A549 treated with ZK216348 at 1 μM for 4 hours (cell line): ENCODE results near the gene SLC9A5. TPM values are rescaled to one million over a fixed set of nuclear protein-coding genes. Genes with fewer than 3 reads are reported as not detected.

ENCODE experiments used
- total RNA-seq: library from RNA; stranded (reverse); fragments of 200-300 nt; extraction: Qiagen RNA extraction; gene quantifications from 5 replicates; pipeline ENCODE4 v1.2.3, GENCODE V29; 2022; ENCODE audit warnings: low read depth

The SLC9A5 gene, protein sequence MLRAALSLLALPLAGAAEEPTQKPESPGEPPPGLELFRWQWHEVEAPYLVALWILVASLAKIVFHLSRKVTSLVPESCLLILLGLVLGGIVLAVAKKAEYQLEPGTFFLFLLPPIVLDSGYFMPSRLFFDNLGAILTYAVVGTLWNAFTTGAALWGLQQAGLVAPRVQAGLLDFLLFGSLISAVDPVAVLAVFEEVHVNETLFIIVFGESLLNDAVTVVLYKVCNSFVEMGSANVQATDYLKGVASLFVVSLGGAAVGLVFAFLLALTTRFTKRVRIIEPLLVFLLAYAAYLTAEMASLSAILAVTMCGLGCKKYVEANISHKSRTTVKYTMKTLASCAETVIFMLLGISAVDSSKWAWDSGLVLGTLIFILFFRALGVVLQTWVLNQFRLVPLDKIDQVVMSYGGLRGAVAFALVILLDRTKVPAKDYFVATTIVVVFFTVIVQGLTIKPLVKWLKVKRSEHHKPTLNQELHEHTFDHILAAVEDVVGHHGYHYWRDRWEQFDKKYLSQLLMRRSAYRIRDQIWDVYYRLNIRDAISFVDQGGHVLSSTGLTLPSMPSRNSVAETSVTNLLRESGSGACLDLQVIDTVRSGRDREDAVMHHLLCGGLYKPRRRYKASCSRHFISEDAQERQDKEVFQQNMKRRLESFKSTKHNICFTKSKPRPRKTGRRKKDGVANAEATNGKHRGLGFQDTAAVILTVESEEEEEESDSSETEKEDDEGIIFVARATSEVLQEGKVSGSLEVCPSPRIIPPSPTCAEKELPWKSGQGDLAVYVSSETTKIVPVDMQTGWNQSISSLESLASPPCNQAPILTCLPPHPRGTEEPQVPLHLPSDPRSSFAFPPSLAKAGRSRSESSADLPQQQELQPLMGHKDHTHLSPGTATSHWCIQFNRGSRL
- 1.0 to 2.1 TPM (median 1.6 TPM) in 5 replicates for total RNA-seq

GRCh38 chr16:67248401-67249177, at the start of gene SLC9A5:
Gene SLC9A5 (plus strand): TSS chr16:67248979. CDS start chr16:67249015, 36 bp downstream.

GRCh38 chr16:67199011-67199807, 49.6 kb upstream of the SLC9A5 start, which contains the start of gene ELMO3:
Gene ELMO3 (plus strand): TSS chr16:67199131. CDS start chr16:67199327, 196 bp downstream.

DNA sequence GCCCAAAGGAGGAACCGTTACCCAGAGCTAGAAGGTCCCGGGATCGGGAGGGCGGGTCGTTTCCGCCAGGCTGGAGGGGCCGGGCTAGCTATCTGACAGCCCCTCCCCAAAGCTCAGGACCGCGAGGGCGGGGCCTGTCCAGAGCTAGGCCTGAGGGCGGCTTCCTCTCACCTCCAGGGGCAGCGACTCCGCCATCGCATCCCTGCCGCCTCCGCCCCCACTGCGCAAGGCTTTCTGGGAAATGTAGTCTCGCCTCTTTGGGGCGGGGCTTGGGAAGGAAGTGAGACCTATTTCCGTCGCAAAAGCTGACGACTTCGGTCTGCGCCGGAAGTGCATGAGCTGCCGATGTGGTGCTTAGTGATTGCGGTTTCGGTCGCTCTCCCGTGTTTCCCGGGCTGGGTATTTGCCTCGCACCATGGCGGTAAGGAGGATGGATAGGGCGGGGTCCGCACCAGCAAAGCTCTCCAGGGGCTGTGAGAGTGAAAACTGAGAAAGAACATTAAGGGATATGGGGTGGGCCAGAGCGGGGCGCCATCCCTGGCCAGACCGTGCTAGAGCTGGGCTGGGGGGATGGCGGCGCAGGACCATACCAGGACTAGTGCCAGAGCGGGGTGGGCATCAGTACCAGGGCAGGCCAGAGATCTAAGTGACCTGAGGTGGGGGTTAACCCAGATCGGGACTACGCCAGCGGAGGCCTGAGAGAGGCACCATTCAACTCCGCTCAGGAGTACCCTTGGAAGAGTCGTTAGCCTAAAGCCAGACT, 21.8 kb upstream of the SLC9A5 start, which contains the start of gene TMEM208:
TMEM208 (plus strand) TSS at position 327 of the 763 bp plus-strand sequence; CDS start at position 416, 89 bp downstream.

DNA sequence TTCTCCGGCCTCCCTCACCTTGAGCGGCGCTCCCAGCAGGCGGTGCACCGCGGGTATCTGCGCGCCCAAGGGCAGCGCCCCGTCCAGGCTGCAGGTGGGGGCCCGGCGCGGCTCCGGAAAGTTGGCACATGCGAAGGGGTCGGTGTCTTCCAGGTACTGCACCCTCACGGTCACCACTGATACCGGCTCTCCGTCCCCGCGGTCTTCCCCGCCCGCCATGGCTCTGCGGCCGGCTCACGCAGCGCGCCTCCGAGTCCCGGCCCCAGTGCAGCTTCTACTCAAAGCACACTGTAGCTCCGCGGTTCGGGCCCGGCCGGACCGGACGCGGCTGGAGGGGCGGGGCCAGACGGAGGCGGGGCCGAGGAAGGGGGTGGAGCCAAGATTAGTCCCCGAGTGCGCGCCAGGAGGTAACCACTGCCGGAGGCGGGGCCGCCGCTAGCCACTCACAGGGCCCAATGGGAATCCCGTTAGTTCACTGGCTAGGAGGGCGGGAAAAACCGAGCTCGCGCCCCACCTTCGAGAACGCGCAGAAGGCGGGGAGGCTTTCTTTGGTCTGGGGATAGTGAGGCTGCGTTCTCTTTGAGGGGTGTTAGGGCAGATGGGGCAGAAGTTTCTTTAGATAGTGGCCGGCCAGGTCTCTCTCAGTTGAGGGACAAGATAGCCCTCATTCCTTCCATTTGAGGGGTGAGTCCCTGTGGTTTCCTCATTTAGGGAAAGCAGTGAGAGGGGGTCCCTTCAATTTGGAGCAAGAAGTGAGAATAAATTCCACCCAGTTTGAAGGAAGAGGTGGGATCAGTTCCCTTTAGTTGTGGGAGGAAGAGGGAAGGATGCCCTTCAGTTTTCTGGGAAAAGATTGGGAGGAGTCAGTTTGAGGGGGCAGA, 1.3 kb upstream of the SLC9A5 start, which contains the start of gene FHOD1:
FHOD1 (minus strand) TSS at position 290 of the 881 bp plus-strand sequence; CDS start at position 219, 71 bp downstream.

GRCh38 chr16:67279296-67280089, 30.7 kb downstream of the SLC9A5 start, which contains the start of gene PLEKHG4:
Gene PLEKHG4 (plus strand): TSS chr16:67279532. CDS start chr16:67280045, 513 bp downstream.

Other genes starting within 250 kb of the SLC9A5 start
- 43.7 to 61.8 TPM (median 54.2 TPM) in 5 replicates for gene CBFB, start 219.8 kb upstream of the SLC9A5 start, total RNA-seq
- gene PHAF1, start 139.0 kb upstream of the SLC9A5 start, total RNA-seq, result 22.9 to 28.3 TPM (median 25.1 TPM) in 5 replicates
- gene B3GNT9, start 98.0 kb upstream of the SLC9A5 start, total RNA-seq, result 6.2 to 10.8 TPM (median 8.8 TPM) in 5 replicates
- gene TRADD, start 89.1 kb upstream of the SLC9A5 start, total RNA-seq, result 8.5 to 23.1 TPM (median 20.9 TPM) in 5 replicates
- 4.4 to 12.7 TPM (median 9.8 TPM) in 5 replicates for gene FBXL8, start 89.0 kb upstream of the SLC9A5 start, total RNA-seq
- gene HSF4, start 84.2 kb upstream of the SLC9A5 start, total RNA-seq, result 10.2 to 23.3 TPM (median 14.8 TPM) in 5 replicates
- gene NOL3, start 78.4 kb upstream of the SLC9A5 start, total RNA-seq, result 54.6 to 75.8 TPM (median 68.3 TPM) in 5 replicates
- 3.7 to 7.9 TPM (median 6.9 TPM) in 5 replicates for gene MATCAP1, start 65.0 kb upstream of the SLC9A5 start, total RNA-seq
- 0.07 to 0.27 TPM (median 0.27 TPM) in 3 of 5 replicates, not detected in the others for gene EXOC3L1, start 58.8 kb upstream of the SLC9A5 start, total RNA-seq
- 64.0 to 101 TPM (median 98.3 TPM) in 5 replicates for gene E2F4, start 56.8 kb upstream of the SLC9A5 start, total RNA-seq
- gene ELMO3, start 49.8 kb upstream of the SLC9A5 start, total RNA-seq, result 0.61 to 1.9 TPM (median 1.3 TPM) in 5 replicates
- 78.6 to 99.6 TPM (median 92.1 TPM) in 5 replicates for gene TMEM208, start 21.8 kb upstream of the SLC9A5 start, total RNA-seq
- gene FHOD1, start 1.5 kb upstream of the SLC9A5 start, total RNA-seq, result 34.5 to 67.0 TPM (median 52.3 TPM) in 5 replicates
- 11.2 to 17.2 TPM (median 15.7 TPM) in 5 replicates for gene PLEKHG4, start 30.6 kb downstream of the SLC9A5 start, total RNA-seq
- 0.06 to 0.45 TPM in 2 of 5 replicates, not detected in the others for gene KCTD19, start 77.8 kb downstream of the SLC9A5 start, total RNA-seq
- gene LRRC36, start 77.8 kb downstream of the SLC9A5 start, total RNA-seq, result 0.21 to 0.41 TPM in 2 of 5 replicates, not detected in the others
- gene TPPP3, start 144.5 kb downstream of the SLC9A5 start, total RNA-seq, result 7.5 to 12.4 TPM (median 12.3 TPM) in 5 replicates
- 3.7 to 7.1 TPM (median 5.9 TPM) in 5 replicates for gene ZDHHC1, start 167.5 kb downstream of the SLC9A5 start, total RNA-seq
- gene HSD11B2, start 182.1 kb downstream of the SLC9A5 start, total RNA-seq, result 1.4 to 1.7 TPM (median 1.6 TPM) in 5 replicates
- 97.6 to 117 TPM (median 109 TPM) in 5 replicates for gene ATP6V0D1, start 232.2 kb downstream of the SLC9A5 start, total RNA-seq
- gene AGRP, start 234.6 kb downstream of the SLC9A5 start, total RNA-seq, result not detected in 5 replicates